Activated effector memory CD4-positive, alpha-beta T cell treated with Interleukin-2 at 50 U/mL for 16 hours (primary cell): ENCODE data around the gene LIF.
A peak's percentile ranks its signal among the peaks of the same experiment; 100 is the strongest.

Experiments used
- DNase-seq: peaks from one replicate; pipeline ENCODE4 v3.0.0-alpha.2; 2020

The LIF gene

GRCh38 chr22:30245985-30246813 is at the start of gene LIF:
Gene LIF (minus strand): TSS chr22:30246759. CDS start chr22:30246695, 64 bp downstream.
- peak; percentile 28 for DNase-seq

- no peak for DNase-seq
These were observed 49.8 kb upstream of the LIF start for GRCh38 chr22:30296324-30296723.

GRCh38 chr22:30295576-30295975 is 49.0 kb upstream of the LIF start:
- DNase-seq, result no peak

- DNase-seq, result no peak
These were observed 48.3 kb upstream of the LIF start for GRCh38 chr22:30294830-30295229.

- DNase-seq, result no peak
These were observed 47.5 kb upstream of the LIF start for GRCh38 chr22:30294066-30294465.

GRCh38 chr22:30293026-30293425 is 46.5 kb upstream of the LIF start:
- no peak for DNase-seq

- no peak for DNase-seq
These were observed 45.8 kb upstream of the LIF start for GRCh38 chr22:30292069-30292970.

- no peak for DNase-seq
These were observed 44.7 kb upstream of the LIF start for GRCh38 chr22:30291058-30291892.

GRCh38 chr22:30290342-30291057 is 43.9 kb upstream of the LIF start:
- DNase-seq, result no peak

GRCh38 chr22:30289980-30290313 is 43.4 kb upstream of the LIF start:
- no peak for DNase-seq

- peak; percentile 85 for DNase-seq
These were observed 42.8 kb upstream of the LIF start, which contains the start of gene CASTOR1 for GRCh38 chr22:30289141-30289979. Gene CASTOR1 (minus strand): TSS chr22:30289505. CDS start chr22:30289497, 8 bp downstream.

GRCh38 chr22:30288419-30289140 is 42.0 kb upstream of the LIF start:
- DNase-seq, result no peak

- DNase-seq, result peak; percentile 80
These were observed 41.3 kb upstream of the LIF start for GRCh38 chr22:30287648-30288418.

GRCh38 chr22:30286813-30287647 is 40.5 kb upstream of the LIF start:
- peak; percentile 76 for DNase-seq

GRCh38 chr22:30286331-30286730 is 39.8 kb upstream of the LIF start:
- no peak for DNase-seq

GRCh38 chr22:30285846-30286200 is 39.3 kb upstream of the LIF start:
- DNase-seq, result no peak

- DNase-seq, result no peak
These were observed 38.8 kb upstream of the LIF start for GRCh38 chr22:30285176-30285845.

GRCh38 chr22:30284666-30285065 is 38.1 kb upstream of the LIF start:
- no peak for DNase-seq
